SJCRH30 (cell line): Measurements from ENCODE around the gene IFIT5. TPM values are rescaled to one million over a fixed set of nuclear protein-coding genes. Genes with fewer than 3 reads are reported as not detected.
A peak's percentile ranks its signal among the peaks of the same experiment; 100 is the strongest.
"Not testable (repeated sequence)": the region's sequence is repeated elsewhere in the genome, so short reads cannot be mapped to it uniquely, and the experiment has no call there.

Experiments
- DNase-seq, 2 experiments: peaks; one replicate each; pipeline ENCODE4 v3.0.0-alpha.2; 2015 to 2020
- H3K27ac ChIP-seq: fragments of 250-450 bp; sonication (Bioruptor Pico); 2 replicates; pipeline ENCODE4 v1.5.1; 2020; ENCODE audit warnings: mild to moderate bottlenecking, moderate library complexity
- H3K27me3 ChIP-seq: fragments of 250-450 bp; sonication (Bioruptor Pico); 2 replicates; pipeline ENCODE4 v1.5.1; 2020; ENCODE audit warnings: mild to moderate bottlenecking, moderate library complexity
- H3K36me3 ChIP-seq: fragments of 250-450 bp; sonication (Bioruptor Pico); 2 replicates; pipeline ENCODE4 v1.5.1; 2020; ENCODE audit warnings: mild to moderate bottlenecking, moderate library complexity
- H3K4me1 ChIP-seq: fragments of 250-450 bp; sonication (Bioruptor Pico); 2 replicates; pipeline ENCODE4 v1.5.1; 2020; ENCODE audit warnings: mild to moderate bottlenecking, moderate library complexity
- H3K4me3 ChIP-seq: fragments of 250-450 bp; sonication (Bioruptor Pico); 2 replicates; pipeline ENCODE4 v1.5.1; 2020; ENCODE audit warnings: mild to moderate bottlenecking, moderate library complexity
- H3K9me3 ChIP-seq: fragments of 250-450 bp; sonication (Bioruptor Pico); replicated peaks from 2 replicates; pipeline ENCODE4 v1.5.1; 2020; ENCODE audit warnings: mild to moderate bottlenecking, moderate library complexity
- total RNA-seq: library from RNA; depleted of rRNA; stranded (reverse); fragments of >200 nt; shearing (Covaris generic); gene quantifications from 2 replicates; pipeline ENCODE4 v1.2.3, GENCODE V29; 2014

The IFIT5 gene
- total RNA-seq, 1 experiment from 2014 or later = 8.1 TPM

- H3K4me1 ChIP-seq = no peaks in the 10 kb centered on the region
- H3K27ac ChIP-seq = no peak overlapping the region
- no peak overlapping the region for H3K4me3 ChIP-seq
- no peaks in the 10 kb centered on the region for H3K9me3 ChIP-seq
- H3K27me3 ChIP-seq = no peaks in the 10 kb centered on the region
- DNase-seq = no peak
- no peaks in the 10 kb centered on the region for H3K36me3 ChIP-seq
Measured at GRCh38 chr10:89389254-89389653, 25.1 kb upstream of the IFIT5 start.

- no peak overlapping the region for H3K4me3 ChIP-seq
- no peaks in the 10 kb centered on the region for H3K9me3 ChIP-seq
- DNase-seq = no peak
- H3K36me3 ChIP-seq = no peaks in the 10 kb centered on the region
- no peaks in the 10 kb centered on the region for H3K4me1 ChIP-seq
- no peak overlapping the region for H3K27ac ChIP-seq
- no peaks in the 10 kb centered on the region for H3K27me3 ChIP-seq
Measured at GRCh38 chr10:89390476-89391225, 23.7 kb upstream of the IFIT5 start.

- H3K4me1 ChIP-seq, H3K27ac ChIP-seq, H3K27me3 ChIP-seq, DNase-seq, H3K36me3 ChIP-seq, H3K9me3 ChIP-seq, H3K4me3 ChIP-seq: not testable (repeated sequence)
Measured at GRCh38 chr10:89391226-89391576, 23.2 kb upstream of the IFIT5 start.

GRCh38 chr10:89391907-89392756 lies 22.2 kb upstream of the IFIT5 start, which contains the start of gene IFIT1:
IFIT1 (plus strand) TSS chr10:89392623; CDS start chr10:89392713, 90 bp downstream.
- DNase-seq = peak in 1 of 2 experiments; percentile 38
- H3K36me3 ChIP-seq = no peaks in the 10 kb centered on the region

GRCh38 chr10:89392974-89393373 lies 21.4 kb upstream of the IFIT5 start:
- Histone ChIP-seq H3K27me3 (no peaks in the 10 kb centered on the region), H3K9me3 (no peaks in the 10 kb centered on the region), H3K4me1 (peaks cover 5% of the 10 kb centered on the region; the same call in 1 of the 2 replicates), H3K4me3 (peak overlapping the region; percentile 61; the same call in 1 of the 2 replicates), H3K36me3 (no peaks in the 10 kb centered on the region), H3K27ac (no peak overlapping the region)
- DNase-seq = no peak

More at GRCh38 chr10:89391907-89392756, 22.2 kb upstream of the IFIT5 start, which contains the start of gene IFIT1:
- Histone ChIP-seq H3K4me1 (no peaks in the 10 kb centered on the region), H3K9me3 (no peaks in the 10 kb centered on the region), H3K27ac (no peak within 1 kb of the TSS), H3K27me3 (no peaks in the 10 kb centered on the region), H3K4me3 (peak within 1 kb of the TSS; percentile 61)

- H3K4me3 ChIP-seq = no peak overlapping the region
- no peak overlapping the region for H3K27ac ChIP-seq
- no peaks in the 10 kb centered on the region for H3K36me3 ChIP-seq
- no peaks in the 10 kb centered on the region for H3K27me3 ChIP-seq
- no peaks in the 10 kb centered on the region for H3K9me3 ChIP-seq
- peaks cover 5% of the 10 kb centered on the region; the same call in 1 of the 2 replicates for H3K4me1 ChIP-seq
- no peak for DNase-seq
Measured at GRCh38 chr10:89393898-89394297, 20.5 kb upstream of the IFIT5 start.

GRCh38 chr10:89395141-89395540 lies 19.2 kb upstream of the IFIT5 start:
- Histone ChIP-seq H3K36me3 (no peaks in the 10 kb centered on the region), H3K9me3 (no peaks in the 10 kb centered on the region), H3K27me3 (no peaks in the 10 kb centered on the region), H3K4me1 (peaks cover 5% of the 10 kb centered on the region; the same call in 1 of the 2 replicates), H3K4me3 (no peak overlapping the region), H3K27ac (no peak overlapping the region)
- DNase-seq = no peak

- DNase-seq = peak; percentile 61 to 72
- no peaks in the 10 kb centered on the region for H3K36me3 ChIP-seq
- H3K4me3 ChIP-seq = no peak overlapping the region
- peaks cover 5% of the 10 kb centered on the region; the same call in 1 of the 2 replicates for H3K4me1 ChIP-seq
- H3K9me3 ChIP-seq = no peaks in the 10 kb centered on the region
- H3K27me3 ChIP-seq = no peaks in the 10 kb centered on the region
- H3K27ac ChIP-seq = no peak overlapping the region
Measured at GRCh38 chr10:89398003-89398749, 16.2 kb upstream of the IFIT5 start.

- DNase-seq = no peak
- Histone ChIP-seq H3K27ac (no peak overlapping the region), H3K9me3 (no peaks in the 10 kb centered on the region), H3K36me3 (no peaks in the 10 kb centered on the region), H3K4me3 (no peak overlapping the region), H3K27me3 (no peaks in the 10 kb centered on the region), H3K4me1 (peaks cover 5% of the 10 kb centered on the region; the same call in 1 of the 2 replicates)
Measured at GRCh38 chr10:89399956-89400355, 14.4 kb upstream of the IFIT5 start.

GRCh38 chr10:89403043-89403442 lies 11.3 kb upstream of the IFIT5 start:
- Histone ChIP-seq H3K27me3 (no peaks in the 10 kb centered on the region), H3K27ac (no peak overlapping the region), H3K36me3 (no peaks in the 10 kb centered on the region), H3K9me3 (no peaks in the 10 kb centered on the region), H3K4me1 (no peaks in the 10 kb centered on the region), H3K4me3 (no peak overlapping the region)
- DNase-seq = no peak

- no peak overlapping the region for H3K27ac ChIP-seq
- H3K27me3 ChIP-seq = no peaks in the 10 kb centered on the region
- H3K4me3 ChIP-seq = no peak overlapping the region
- DNase-seq = no peak
- no peaks in the 10 kb centered on the region for H3K9me3 ChIP-seq
- H3K4me1 ChIP-seq = no peaks in the 10 kb centered on the region
- no peaks in the 10 kb centered on the region for H3K36me3 ChIP-seq
Measured at GRCh38 chr10:89404104-89405047, 10.0 kb upstream of the IFIT5 start.

GRCh38 chr10:89406178-89406577 lies 8.2 kb upstream of the IFIT5 start:
- H3K27ac ChIP-seq, H3K9me3 ChIP-seq, DNase-seq, H3K36me3 ChIP-seq, H3K4me1 ChIP-seq, H3K27me3 ChIP-seq, H3K4me3 ChIP-seq: not testable (repeated sequence)

GRCh38 chr10:89407792-89408191 lies 6.6 kb upstream of the IFIT5 start:
- H3K27me3 ChIP-seq, H3K9me3 ChIP-seq: not testable (repeated sequence)

GRCh38 chr10:89409282-89409681 lies 5.1 kb upstream of the IFIT5 start:
- H3K36me3 ChIP-seq, H3K27me3 ChIP-seq, H3K4me3 ChIP-seq, H3K4me1 ChIP-seq, H3K9me3 ChIP-seq, H3K27ac ChIP-seq, DNase-seq: not testable (repeated sequence)

More at GRCh38 chr10:89407792-89408191, 6.6 kb upstream of the IFIT5 start:
- H3K36me3 ChIP-seq, H3K4me1 ChIP-seq, DNase-seq, H3K27ac ChIP-seq, H3K4me3 ChIP-seq: not testable (repeated sequence)
